Heart left ventricle (tissue), 16 donors: ENCODE measurements around the gene FAM149B1. TPM values are rescaled to one million over a fixed set of nuclear protein-coding genes. Genes with fewer than 3 reads are reported as not detected.

Experiments
- ATAC-seq, 4 donors: fragments of 200-7000 bp; cut with Tn5 transposase; one replicate each; pipeline ENCODE4 v1.9.1; 2020 to 2022; ENCODE audit warnings: moderate library complexity in 4 of 4, mild to moderate bottlenecking in 3 of 4, moderate number of reproducible peaks in 1 of 4
- DNase-seq, 5 donors: peaks; one replicate each; pipeline ENCODE4 v3.0.0-alpha.2; 2020
- H3K27ac ChIP-seq, 12 donors: fragments of 200-600 bp; sonication (generic) in 4 of 12; one replicate each; pipeline versions ENCODE4 v1.5.0 to v1.8.0; 2016 to 2022; ENCODE audit warnings: mild to moderate bottlenecking in 2 of 12
- H3K27me3 ChIP-seq, 9 donors: fragments of 200-600 bp; sonication (generic) in 2 of 9; one replicate each; pipeline versions ENCODE4 v1.5.1 to v1.8.0; 2016 to 2022; ENCODE audit warnings: mild to moderate bottlenecking in 3 of 9
- H3K36me3 ChIP-seq, 9 donors: fragments of 200-600 bp; sonication (generic) in 2 of 9; one replicate each; pipeline versions ENCODE4 v1.5.0 to v1.8.0; 2018 to 2022; ENCODE audit warnings: mild to moderate bottlenecking in 2 of 9
- H3K4me1 ChIP-seq, 12 donors: fragments of 200-600 bp; sonication (generic) in 4 of 12; one replicate each; pipeline versions ENCODE4 v1.5.0 to v1.8.0; 2016 to 2022; ENCODE audit warnings: mild to moderate bottlenecking in 3 of 12
- H3K4me3 ChIP-seq, 12 donors: fragments of 200-600 bp; sonication (generic) in 4 of 12; one replicate each; pipeline versions ENCODE4 v1.5.0 to v1.8.0; 2017 to 2022; ENCODE audit warnings: mild to moderate bottlenecking in 9 of 12, moderate library complexity in 4 of 12
- H3K9me3 ChIP-seq, 12 donors: fragments of 200-600 bp; sonication (generic) in 4 of 12; one replicate each; pipeline versions ENCODE4 v1.5.0 to v1.8.0; 2016 to 2022; ENCODE audit warnings: mild to moderate bottlenecking in 1 of 12
- CTCF ChIP-seq, 12 donors: fragments of 200-600 bp; sonication (generic) in 4 of 12; IDR thresholded peaks; one replicate each; pipeline versions ENCODE4 v1.5.0 to v1.8.0; 2018 to 2022; ENCODE audit warnings: antibody characterized with exemption in 12 of 12, mild to moderate bottlenecking in 5 of 12
- POLR2A ChIP-seq, 2 donors: fragments of 450-650 bp; IDR thresholded peaks; one replicate each; pipeline ENCODE4 v1.6.1; 2017; ENCODE audit warnings: antibody characterized with exemption in 2 of 2, mild to moderate bottlenecking in 2 of 2, moderate library complexity in 2 of 2
- WGBS, 4 donors: extraction: QIAGEN DNeasy Blood & Tissue Kit in 2 of 4; methylation state at CpG; one replicate each; pipeline versions ENCODE4 v1.1.5 to v1.1.7; 2013 to 2018; 5-methylcytosine and 5-hydroxymethylcytosine counted together
- intact Hi-C, 10 donors: fragments of 100-400 bp; cut with DNase I; formaldehyde crosslinking; loops; one replicate each; pipeline versions ENCODE4 v1.11.1 to v1.14.2; 2022
- polyA plus RNA-seq, 2 donors: library from polyadenylated mRNA; stranded (reverse); fragments of 200-250 nt; gene quantifications; one replicate each; pipeline ENCODE4 v1.2.3, GENCODE V29; 2013
- total RNA-seq, 9 donors: library from RNA; depleted of rRNA in 2 of 9; stranded (reverse); fragments of >200 nt in 2 of 9; fragmentation: NEBNext Ultra II Directional in 3 of 9; extraction: Animal tissue kit (Norgen Biotek cat#: 25700) in 3 of 9; gene quantifications; one replicate each; pipeline versions ENCODE4 v1.1.0 to v1.2.4, GENCODE V29; 2016 to 2023
- donor health status: ischemic (EF 13 %, LVEDD 7.1; RV severe dilation, severe dysfunction).
- donor health status: healthy with polysubstance abuse.
- donor health status: DM: no; HTN: yes; CAD: no.
- donor health status: DM: no; HTN: no; CAD: no.
- donor health status: ischemic (EF 25% LVEDD 6.9; RV normal size, moderate dysfunction).
- donor health status: ischemic (EF 25% LVEDD 5.7; RV mildly dilated, moderate dysfunction).
- donor health status: healthy.
- donor health status: DM: yes; HTN: yes; CAD: no.
- donor health status: ischemic (EF 35%, LVEDD 5.7; RV mildly dilated, moderate dysfunction).
- donor health status: nonischemic (EF 11% LVEDD 7.7; RV severe dilation, severe dysfunction).
- donor health status: DM: yes; HTN: yes; CAD: no.
- donor health status: PGD.
- donor health status: ischemic (EF 29% LVEDD 5.4; RV normal size, mild dysfunction).
- donor health status: nonischemic (EF 23%, LVEDD 6.1; RV moderate dilation, normal function).

FAM149B1 gene
- total and polyA plus RNA-seq, 11 donors = 7.8 to 21.8 (median 17.8) TPM

GRCh38 chr10:73209705-73210104 lies 41.8 kb downstream of the FAM149B1 start:
- no peak overlapping the region for H3K4me3 ChIP-seq
- intact Hi-C loops = no loop called here
- DNase-seq (no peak), ATAC-seq (no peak)
- no peaks in the 10 kb centered on the region for H3K27me3 ChIP-seq
- WGBS, 4 donors = 49 to 67% (median 54%) methylated on average over 1 of the region's 1 CpG
- H3K9me3 ChIP-seq = peaks cover 0 to 3% (median 0%) of the 10 kb centered on the region in 12 donors
- H3K36me3 ChIP-seq = peaks cover 0 to 45% (median 23%) of the 10 kb centered on the region in 9 donors
- TF ChIP-seq POLR2A (IDR thresholded peaks at IDR 0.05) = no peak
- TF ChIP-seq CTCF (IDR thresholded peaks at IDR 0.05) = no peak
- H3K27ac ChIP-seq = no peak overlapping the region
- peaks cover 0 to 6% (median 0%) of the 10 kb centered on the region in 12 donors for H3K4me1 ChIP-seq

GRCh38 chr10:73210395-73211105 lies 42.6 kb downstream of the FAM149B1 start:
- TF ChIP-seq CTCF (IDR thresholded peaks at IDR 0.05) (no peak), POLR2A (IDR thresholded peaks at IDR 0.05) (no peak)
- DNase-seq (no peak), ATAC-seq (no peak)
- Histone ChIP-seq H3K36me3 (peaks cover 0 to 45% (median 23%) of the 10 kb centered on the region in 9 donors), H3K27ac (no peak overlapping the region), H3K4me3 (no peak overlapping the region), H3K9me3 (peaks cover 0 to 3% (median 0%) of the 10 kb centered on the region in 12 donors), H3K4me1 (peaks cover 0 to 6% (median 0%) of the 10 kb centered on the region in 12 donors), H3K27me3 (no peaks in the 10 kb centered on the region)
- intact Hi-C loops = no loop called here
- 93 to 98% (median 98%) methylated on average over 3 of the region's 3 CpGs for WGBS, 4 donors

GRCh38 chr10:73211106-73211811 lies 43.3 kb downstream of the FAM149B1 start:
- WGBS, 4 donors = 78 to 84% (median 80%) methylated on average over 4 of the region's 4 CpGs
- Histone ChIP-seq H3K4me3 (no peak overlapping the region), H3K36me3 (peaks cover 0 to 49% (median 27%) of the 10 kb centered on the region in 9 donors), H3K9me3 (peaks cover 0 to 3% (median 0%) of the 10 kb centered on the region in 12 donors), H3K4me1 (peaks cover 0 to 6% (median 0%) of the 10 kb centered on the region in 12 donors), H3K27ac (no peak overlapping the region), H3K27me3 (no peaks in the 10 kb centered on the region)
- DNase-seq = no peak
- intact Hi-C loops = no loop called here
- no peak for TF ChIP-seq POLR2A (IDR thresholded peaks at IDR 0.05)
- TF ChIP-seq CTCF (IDR thresholded peaks at IDR 0.05) = no peak
- no peak for ATAC-seq

- WGBS, 4 donors = 95 to 100% (median 97%) methylated on average over 1 of the region's 1 CpG
- Histone ChIP-seq H3K27ac (no peak overlapping the region), H3K27me3 (no peaks in the 10 kb centered on the region), H3K4me3 (no peak overlapping the region), H3K36me3 (peaks cover 0 to 51% (median 37%) of the 10 kb centered on the region in 9 donors), H3K9me3 (no peaks in the 10 kb centered on the region), H3K4me1 (no peaks in the 10 kb centered on the region)
- DNase-seq (no peak), ATAC-seq (no peak)
- intact Hi-C loops = no loop called here
- TF ChIP-seq CTCF (IDR thresholded peaks at IDR 0.05) (no peak), POLR2A (IDR thresholded peaks at IDR 0.05) (no peak)
Measured at GRCh38 chr10:73215749-73216148, 47.8 kb downstream of the FAM149B1 start.
